GM23338 (cell line): ENCODE results near the gene TM7SF2.

ENCODE experiments used
- CTCF ChIP-seq, 2 experiments: fragments of 200-600 bp in 1 of 2; sonication (generic) in 1 of 2; conservative IDR thresholded peaks; 2 replicates each; pipeline versions ENCODE4 v1.5.1 to v1.6.1; 2016 to 2017; ENCODE audit warnings: antibody characterized with exemption in 2 of 2, low read depth in 2 of 2, mild to moderate bottlenecking in 2 of 2, moderate library complexity in 1 of 2
- EZH2 ChIP-seq: fragments of 200-600 bp; sonication (generic); IDR thresholded peaks from one replicate; pipeline ENCODE4 v1.8.0; 2017; ENCODE audit warnings: antibody characterized with exemption, mild to moderate bottlenecking, low read depth; ENCODE audit not compliant: unreplicated experiment
- JUNB ChIP-seq: IDR thresholded peaks from one replicate; pipeline ENCODE4 v1.6.1; 2016; ENCODE audit warnings: antibody characterized with exemption; ENCODE audit not compliant: unreplicated experiment
- POLR2AphosphoS5 ChIP-seq: IDR thresholded peaks from 2 replicates; pipeline ENCODE4 v1.6.1; 2016; ENCODE audit warnings: antibody characterized with exemption, low read depth
- REST ChIP-seq: IDR thresholded peaks from one replicate; pipeline ENCODE4 v1.6.1; 2018; ENCODE audit warnings: antibody characterized with exemption; ENCODE audit not compliant: unreplicated experiment

- TF ChIP-seq JUNB (no peak), CTCF (conservative IDR thresholded peaks at IDR 0.05; ENCODE audit: low read depth in 2 of 2) (no peak), POLR2AphosphoS5 (no peak), EZH2 (no peak), REST (no peak)
Observed at GRCh38 chr11:65072631-65072966, 39.1 kb upstream of the TM7SF2 start.
